NCI-H1417 (cell line): ENCODE results near the gene PDLIM5.
A peak's percentile ranks its signal among the peaks of the same experiment; 100 is the strongest.
"Not testable (repeated sequence)": the region's sequence is repeated elsewhere in the genome, so short reads cannot be mapped to it uniquely, and the experiment has no call there.

Experiments used
- DNase-seq, 3 experiments: peaks; one replicate each; lab custom pipeline; 2025; lab: John Stamatoyannopoulos, UW

PDLIM5 gene

GRCh38 chr4:94530073-94530472 lies 78.3 kb downstream of the PDLIM5 start:
- DNase-seq, result no peak

GRCh38 chr4:94531991-94532789 lies 80.4 kb downstream of the PDLIM5 start:
- no peak for DNase-seq

GRCh38 chr4:94533405-94534223 lies 81.9 kb downstream of the PDLIM5 start:
- DNase-seq, result peak in 2 of 3 experiments; percentile 49 to 94

DNA sequence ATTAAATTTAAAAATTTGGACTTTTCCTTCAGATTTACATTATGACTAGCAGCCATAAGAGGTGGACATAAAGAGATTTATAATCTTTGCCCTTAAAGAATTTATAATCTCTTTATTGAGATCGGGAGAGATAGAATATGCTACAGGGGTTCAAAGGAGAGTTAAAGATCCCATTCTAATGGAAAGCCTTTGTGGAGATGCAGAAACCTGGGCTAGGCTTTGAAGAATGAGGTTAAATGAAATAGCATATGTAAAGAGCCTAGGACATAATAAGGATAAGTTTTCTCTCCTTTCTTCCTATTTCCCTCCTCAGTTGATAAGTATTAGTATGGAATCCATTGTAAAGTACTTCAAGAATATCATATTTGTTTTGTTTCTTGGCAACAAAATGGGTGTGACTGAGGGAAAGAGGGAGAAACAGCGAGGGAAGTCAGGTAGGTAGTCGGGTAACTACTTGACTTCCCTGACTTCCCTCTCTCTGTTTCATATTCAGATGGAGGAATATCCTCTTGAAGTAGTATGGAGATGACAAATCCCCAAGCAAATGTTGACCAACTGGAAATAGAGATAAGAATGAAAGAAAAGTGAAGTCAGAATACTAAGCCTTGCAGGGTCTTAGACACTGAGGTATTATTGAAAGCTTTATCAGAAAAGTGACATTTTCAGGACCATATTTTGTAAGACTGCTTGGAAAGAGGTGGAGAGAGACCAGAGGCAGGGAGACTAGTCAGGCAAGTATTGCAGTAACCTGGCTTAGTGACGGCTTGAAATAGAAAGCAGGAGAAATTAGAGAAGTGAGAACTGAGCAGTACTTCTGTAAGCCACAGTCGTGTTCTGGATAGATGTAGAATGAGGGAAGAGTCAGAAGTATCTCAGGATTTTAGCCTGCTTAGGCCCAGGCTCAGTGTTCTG lies 82.9 kb downstream of the PDLIM5 start:
- DNase-seq, result peak in 2 of 3 experiments; percentile 18 to 38

DNA sequence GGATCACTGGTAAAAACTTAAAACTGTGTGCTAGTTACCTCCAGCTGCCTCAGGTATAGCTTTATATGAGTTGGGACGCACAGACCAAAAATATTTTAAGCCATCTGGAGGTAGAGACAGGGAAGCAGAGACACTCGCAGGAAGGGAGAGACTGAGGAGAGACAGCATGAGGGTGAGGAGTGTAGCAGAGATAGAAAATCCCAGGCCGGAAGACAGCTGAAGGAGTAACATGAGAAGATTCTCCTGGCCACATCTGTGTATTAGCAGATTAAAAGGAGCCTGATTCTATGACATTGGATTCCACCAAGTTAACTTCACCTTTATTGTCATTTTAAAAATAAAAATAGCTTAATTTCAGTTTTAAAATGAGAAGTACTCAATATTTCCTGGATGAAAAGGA lies 84.3 kb downstream of the PDLIM5 start:
- DNase-seq, result no peak

DNA sequence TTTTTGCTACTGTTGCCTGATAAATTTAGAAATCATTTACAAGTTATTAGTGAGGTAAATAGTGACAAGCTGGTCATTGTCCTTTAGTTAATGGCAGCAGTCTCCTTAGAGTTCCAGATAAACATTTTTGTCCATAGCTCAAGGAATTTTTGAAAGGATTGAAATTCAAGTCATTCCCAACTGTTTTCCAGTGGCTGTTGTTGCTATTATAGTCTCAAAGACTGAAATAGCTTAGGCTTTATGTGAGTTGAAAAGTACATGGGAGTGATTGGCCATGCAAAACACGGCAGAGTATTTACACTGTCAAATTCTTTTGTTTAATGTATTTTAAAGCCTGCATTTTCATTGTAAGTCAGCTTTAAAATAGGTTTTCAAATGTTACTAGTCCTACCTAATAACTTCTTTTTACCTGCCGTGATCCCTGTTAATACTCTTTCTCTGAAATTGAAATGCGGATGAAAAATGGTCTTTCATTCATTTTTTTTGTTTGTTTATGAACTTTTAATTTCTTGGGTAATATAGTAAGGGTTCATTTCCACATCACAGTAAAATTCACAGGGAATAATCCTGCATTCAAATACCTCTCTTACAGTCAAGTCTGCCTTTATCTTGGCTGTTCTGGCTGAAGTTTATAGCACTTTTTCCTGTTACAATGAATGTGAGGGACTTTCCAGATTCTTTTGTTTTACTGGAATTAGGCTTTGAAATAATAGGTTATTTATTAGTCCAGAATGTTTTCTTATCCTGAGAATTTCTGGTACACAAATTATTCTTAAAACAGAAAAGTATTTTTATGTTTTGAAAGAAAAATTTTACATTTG lies 85.1 kb downstream of the PDLIM5 start:
- no peak for DNase-seq

GRCh38 chr4:94537921-94538628 lies 86.3 kb downstream of the PDLIM5 start:
- DNase-seq, result no peak

- peak in 1 of 3 experiments; percentile 42 for DNase-seq
These were observed 88.7 kb downstream of the PDLIM5 start for GRCh38 chr4:94540476-94540875.

- no peak for DNase-seq
These were observed 93.1 kb downstream of the PDLIM5 start for GRCh38 chr4:94544811-94545210.

DNA sequence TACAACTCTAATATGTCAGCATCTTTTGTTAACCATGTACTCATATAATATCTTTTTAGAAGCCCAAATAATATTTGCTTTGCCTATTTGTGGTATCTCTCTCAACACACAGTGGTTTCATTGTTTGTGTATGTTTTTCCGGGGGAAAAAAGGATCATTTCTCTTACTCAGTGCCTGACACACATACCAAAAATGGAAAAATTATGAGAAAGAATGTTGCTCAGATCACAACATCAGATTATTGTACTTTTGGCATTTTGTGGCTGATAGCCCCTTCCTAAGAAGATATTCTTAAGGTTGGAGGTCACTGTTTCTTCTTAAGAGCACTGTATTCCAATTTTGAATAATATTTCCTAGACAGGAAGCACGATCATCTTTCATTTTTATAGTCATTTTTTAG lies 93.6 kb downstream of the PDLIM5 start:
- DNase-seq, result no peak

- no peak for DNase-seq
These were observed 95.2 kb downstream of the PDLIM5 start for GRCh38 chr4:94546949-94547348.

DNA sequence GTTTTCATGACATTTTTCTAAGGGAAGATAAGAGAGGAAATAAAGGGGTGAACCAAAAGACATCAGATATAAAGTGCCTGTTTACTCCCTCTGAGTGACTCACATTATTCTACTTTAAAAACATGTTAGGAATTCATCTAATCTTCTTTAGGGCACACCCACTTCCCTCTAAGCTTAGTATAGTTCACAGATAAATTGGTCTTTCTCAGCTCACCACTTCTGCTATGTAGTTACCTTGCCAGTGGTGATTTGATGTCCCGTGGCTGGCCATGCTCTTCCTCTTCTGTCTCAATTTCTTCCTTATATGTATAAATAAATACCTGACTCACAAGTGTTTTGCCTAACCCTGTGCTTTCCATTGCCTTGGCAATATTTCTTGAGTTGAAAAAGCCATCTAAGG lies 96.8 kb downstream of the PDLIM5 start:
- no peak for DNase-seq

- DNase-seq, result no peak
These were observed 98.6 kb downstream of the PDLIM5 start for GRCh38 chr4:94550352-94550751.

DNA sequence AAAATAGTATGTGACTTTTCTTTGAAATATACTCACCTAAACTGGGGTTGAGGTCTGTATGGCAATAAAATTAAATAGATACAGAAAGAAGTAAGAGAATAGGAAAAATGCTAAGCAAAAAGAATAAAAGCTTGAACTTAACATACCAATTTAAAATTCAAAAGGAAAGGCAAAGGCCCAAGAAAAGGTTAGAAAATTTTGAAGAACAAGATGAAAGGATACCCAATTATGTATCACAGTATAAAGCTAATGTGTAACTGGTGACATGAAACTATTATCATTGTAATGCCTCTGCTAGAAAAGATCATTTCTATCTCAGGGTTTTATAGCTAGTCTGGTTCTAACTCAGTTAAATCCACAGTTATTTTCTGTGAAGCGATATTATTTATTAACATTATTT lies 99.1 kb downstream of the PDLIM5 start:
- DNase-seq, result no peak

DNA sequence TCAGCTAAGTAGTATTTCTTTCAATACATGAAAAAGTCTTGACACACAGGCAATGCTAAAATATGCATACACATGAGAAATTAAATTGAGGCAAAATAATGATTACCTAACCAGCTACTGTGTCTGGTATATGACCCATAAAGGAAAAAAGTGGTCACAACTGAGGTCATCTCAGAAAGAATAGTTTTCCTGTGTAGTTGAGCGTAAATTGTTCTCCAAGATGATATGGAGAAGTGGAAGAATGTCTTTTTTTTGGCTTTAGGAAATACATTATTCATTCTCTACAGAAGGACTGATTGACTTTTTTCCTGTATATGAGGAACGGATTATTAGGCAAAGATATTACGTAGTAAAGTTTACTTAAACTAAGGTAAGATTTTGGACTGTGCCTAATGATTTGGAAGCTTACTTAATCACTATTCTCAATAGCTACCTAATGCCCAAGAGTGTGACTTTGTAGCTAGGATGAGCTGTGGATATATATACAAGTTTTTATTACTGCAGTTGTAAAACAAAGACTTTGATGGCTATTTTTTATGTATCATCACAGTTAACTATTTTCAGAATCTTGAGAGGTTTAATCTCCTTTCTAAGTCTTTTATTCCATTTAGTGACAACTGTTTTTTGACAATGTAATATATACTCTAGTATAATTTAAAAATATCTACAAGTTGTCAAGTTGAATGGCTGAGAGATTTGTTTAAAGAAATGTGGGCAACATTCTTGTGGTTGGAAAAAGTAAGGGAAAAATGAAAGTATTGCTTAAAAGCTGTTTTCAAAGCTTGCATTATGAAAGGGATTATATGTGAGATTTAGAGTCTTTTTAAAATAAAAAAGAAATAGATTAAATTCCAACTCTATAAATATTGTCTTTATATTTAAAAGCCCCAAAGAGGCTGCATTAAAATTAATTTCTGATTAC lies 100.2 kb downstream of the PDLIM5 start:
- DNase-seq, result no peak

- DNase-seq, result not testable (repeated sequence)
These were observed 104.3 kb downstream of the PDLIM5 start for GRCh38 chr4:94556047-94556446.

DNA sequence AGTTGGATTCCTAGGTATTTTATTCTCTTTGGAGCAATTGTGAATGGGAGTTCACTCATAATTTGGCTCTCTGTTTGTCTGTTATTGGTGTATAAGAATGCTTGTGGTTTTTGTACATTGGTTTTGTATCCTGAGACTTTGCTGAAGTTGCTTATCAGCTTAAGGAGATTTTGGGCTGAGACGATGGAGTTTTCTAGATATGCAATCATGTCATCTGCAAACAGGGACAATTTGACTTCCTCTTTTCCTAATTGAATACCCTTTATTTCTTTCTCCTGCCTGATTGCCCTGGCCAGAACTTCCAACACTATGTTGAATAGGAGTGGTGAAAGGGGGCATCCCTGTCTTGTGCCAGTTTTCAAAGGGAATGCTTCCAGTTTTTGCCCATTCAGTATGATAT lies 105.9 kb downstream of the PDLIM5 start:
- not testable (repeated sequence) for DNase-seq

DNA sequence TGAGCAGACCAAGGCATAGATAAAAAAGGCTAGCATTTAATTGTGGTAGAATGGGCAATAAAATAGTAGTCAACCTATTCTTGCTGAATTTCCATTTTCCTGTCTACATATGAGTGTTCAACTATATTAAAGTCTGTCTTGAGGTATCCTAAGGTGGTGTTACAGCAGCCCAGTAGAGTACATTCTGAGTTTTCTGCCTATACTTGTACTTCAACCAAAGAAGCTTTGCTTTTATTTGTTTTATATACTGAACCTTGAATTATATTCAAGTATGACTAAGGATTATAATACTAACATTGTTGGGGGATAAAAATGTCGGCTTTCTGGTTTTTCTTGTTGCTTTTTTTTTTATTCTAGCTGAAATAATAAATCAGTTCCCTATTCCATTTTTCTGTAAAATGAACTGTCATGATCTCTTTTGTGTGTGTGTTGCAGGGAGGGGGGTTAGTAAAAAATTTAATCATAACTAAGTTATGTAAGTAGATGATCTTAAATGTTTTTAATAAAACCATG lies 106.7 kb downstream of the PDLIM5 start:
- no peak for DNase-seq

- DNase-seq, result no peak
These were observed 107.6 kb downstream of the PDLIM5 start for GRCh38 chr4:94559351-94559806.
